ENCODE data around the gene DYNC1LI1.

The DYNC1LI1 gene

GRCh38 chr3:32492684-32493436 is 77.8 kb downstream of the DYNC1LI1 start:
- Histone ChIP-seq H3K4me1 (ENCODE audit: control insufficient read depth, insufficient read depth, low read length) (peaks cover 11% of the 10 kb centered on the region; the same call in 1 of the 2 replicates), H3K36me3 (ENCODE audit: control insufficient read depth, insufficient read depth, low read length) (0 out of 2 replicates have a peak, but pooled peaks cover under 1% of the 10 kb centered on the region), H3K4me3 (ENCODE audit: low read depth, low read length) (no peak overlapping the region), H3K27ac (ENCODE audit: low read depth, low read length) (no peak overlapping the region), H3K9ac (ENCODE audit: low read length) (no peak overlapping the region), H3K27me3 (ENCODE audit: control insufficient read depth, insufficient read depth, low read length) (no peaks in the 10 kb centered on the region), H3K9me3 (ENCODE audit: control insufficient read depth, insufficient read depth, low read depth, low read length) (no peaks in the 10 kb centered on the region)

GRCh38 chr3:32488474-32489008 is 82.1 kb downstream of the DYNC1LI1 start:
- Histone ChIP-seq H3K27ac (ENCODE audit: low read depth, low read length) (no peak overlapping the region), H3K4me1 (ENCODE audit: control insufficient read depth, insufficient read depth, low read length) (peaks cover 6% of the 10 kb centered on the region; the same call in 1 of the 2 replicates), H3K36me3 (ENCODE audit: control insufficient read depth, insufficient read depth, low read length) (peaks cover 26% of the 10 kb centered on the region), H3K9me3 (ENCODE audit: control insufficient read depth, insufficient read depth, low read depth, low read length) (no peaks in the 10 kb centered on the region), H3K9ac (ENCODE audit: low read length) (no peak overlapping the region), H3K4me3 (ENCODE audit: low read depth, low read length) (no peak overlapping the region), H3K27me3 (ENCODE audit: control insufficient read depth, insufficient read depth, low read length) (no peaks in the 10 kb centered on the region)

DNA sequence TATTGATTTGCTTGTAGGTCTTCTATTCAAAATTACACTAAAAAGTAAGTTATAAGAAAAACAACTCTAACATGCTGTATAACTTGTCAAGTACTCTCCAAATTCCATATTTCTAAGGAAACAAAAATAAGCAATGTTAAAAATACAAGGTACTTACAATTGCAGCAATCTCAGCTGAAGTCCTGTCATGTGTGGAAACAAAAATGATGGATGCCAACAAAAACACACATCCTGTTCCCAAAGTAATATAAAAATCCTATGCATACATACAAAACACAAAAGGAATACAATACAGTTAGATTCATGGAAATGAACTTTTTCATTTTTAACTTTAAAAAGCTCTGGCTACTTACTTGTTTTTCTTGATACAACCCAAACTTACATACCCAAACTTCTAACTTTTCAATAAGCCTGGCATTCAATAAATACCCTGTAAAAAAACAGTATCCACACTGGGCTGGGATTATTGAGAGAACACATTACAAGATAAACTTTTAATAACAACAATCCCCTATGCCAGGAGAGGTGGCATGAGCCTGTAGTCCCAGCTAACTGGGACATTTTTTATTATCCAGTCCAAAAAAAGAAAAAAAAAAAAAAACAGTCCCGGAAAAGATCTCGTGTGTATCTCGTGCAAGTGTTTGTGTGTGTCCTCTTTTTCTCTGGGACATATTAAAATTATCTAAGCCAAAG is 82.7 kb downstream of the DYNC1LI1 start:
- no peaks in the 10 kb centered on the region for H3K9me3 ChIP-seq (ENCODE audit: control insufficient read depth, insufficient read depth, low read depth, low read length)
- H3K27ac ChIP-seq (ENCODE audit: low read depth, low read length), result no peak overlapping the region
- H3K4me1 ChIP-seq (ENCODE audit: control insufficient read depth, insufficient read depth, low read length), result no peaks in the 10 kb centered on the region; the same call in 1 of the 2 replicates
- no peak overlapping the region for H3K9ac ChIP-seq (ENCODE audit: low read length)
- peaks cover 30% of the 10 kb centered on the region for H3K36me3 ChIP-seq (ENCODE audit: control insufficient read depth, insufficient read depth, low read length)
- no peaks in the 10 kb centered on the region for H3K27me3 ChIP-seq (ENCODE audit: control insufficient read depth, insufficient read depth, low read length)
- H3K4me3 ChIP-seq (ENCODE audit: low read depth, low read length), result no peak overlapping the region

GRCh38 chr3:32484436-32484835 is 86.2 kb downstream of the DYNC1LI1 start:
- Histone ChIP-seq H3K9me3 (ENCODE audit: control insufficient read depth, insufficient read depth, low read depth, low read length) (no peaks in the 10 kb centered on the region), H3K9ac (ENCODE audit: low read length) (no peak overlapping the region), H3K27me3 (ENCODE audit: control insufficient read depth, insufficient read depth, low read length) (no peaks in the 10 kb centered on the region), H3K4me1 (ENCODE audit: control insufficient read depth, insufficient read depth, low read length) (no peaks in the 10 kb centered on the region), H3K36me3 (ENCODE audit: control insufficient read depth, insufficient read depth, low read length) (peaks cover 45% of the 10 kb centered on the region), H3K4me3 (ENCODE audit: low read depth, low read length) (no peak overlapping the region), H3K27ac (ENCODE audit: low read depth, low read length) (no peak overlapping the region)

GRCh38 chr3:32483772-32484171 is 86.9 kb downstream of the DYNC1LI1 start:
- H3K9ac ChIP-seq (ENCODE audit: low read length), result no peak overlapping the region
- H3K27ac ChIP-seq (ENCODE audit: low read depth, low read length), result no peak overlapping the region
- no peak overlapping the region for H3K4me3 ChIP-seq (ENCODE audit: low read depth, low read length)
- no peaks in the 10 kb centered on the region for H3K4me1 ChIP-seq (ENCODE audit: control insufficient read depth, insufficient read depth, low read length)
- H3K36me3 ChIP-seq (ENCODE audit: control insufficient read depth, insufficient read depth, low read length), result peaks cover 47% of the 10 kb centered on the region
- H3K27me3 ChIP-seq (ENCODE audit: control insufficient read depth, insufficient read depth, low read length), result no peaks in the 10 kb centered on the region
- no peaks in the 10 kb centered on the region for H3K9me3 ChIP-seq (ENCODE audit: control insufficient read depth, insufficient read depth, low read depth, low read length)

GRCh38 chr3:32482693-32483092 is 88.0 kb downstream of the DYNC1LI1 start:
- no peak overlapping the region for H3K9ac ChIP-seq (ENCODE audit: low read length)
- no peaks in the 10 kb centered on the region for H3K4me1 ChIP-seq (ENCODE audit: control insufficient read depth, insufficient read depth, low read length)
- H3K36me3 ChIP-seq (ENCODE audit: control insufficient read depth, insufficient read depth, low read length), result peaks cover 45% of the 10 kb centered on the region
- no peak overlapping the region for H3K4me3 ChIP-seq (ENCODE audit: low read depth, low read length)
- no peaks in the 10 kb centered on the region for H3K9me3 ChIP-seq (ENCODE audit: control insufficient read depth, insufficient read depth, low read depth, low read length)
- no peak overlapping the region for H3K27ac ChIP-seq (ENCODE audit: low read depth, low read length)
- no peaks in the 10 kb centered on the region for H3K27me3 ChIP-seq (ENCODE audit: control insufficient read depth, insufficient read depth, low read length)

- H3K4me3 ChIP-seq (ENCODE audit: low read depth, low read length), result no peak overlapping the region
- H3K27me3 ChIP-seq (ENCODE audit: control insufficient read depth, insufficient read depth, low read length), result no peaks in the 10 kb centered on the region
- no peak overlapping the region for H3K27ac ChIP-seq (ENCODE audit: low read depth, low read length)
- H3K4me1 ChIP-seq (ENCODE audit: control insufficient read depth, insufficient read depth, low read length), result no peaks in the 10 kb centered on the region
- H3K36me3 ChIP-seq (ENCODE audit: control insufficient read depth, insufficient read depth, low read length), result peaks cover 38% of the 10 kb centered on the region
- H3K9ac ChIP-seq (ENCODE audit: low read length), result no peak overlapping the region
- no peaks in the 10 kb centered on the region for H3K9me3 ChIP-seq (ENCODE audit: control insufficient read depth, insufficient read depth, low read depth, low read length)
Measured at GRCh38 chr3:32481791-32482631, 88.6 kb downstream of the DYNC1LI1 start.

DNA sequence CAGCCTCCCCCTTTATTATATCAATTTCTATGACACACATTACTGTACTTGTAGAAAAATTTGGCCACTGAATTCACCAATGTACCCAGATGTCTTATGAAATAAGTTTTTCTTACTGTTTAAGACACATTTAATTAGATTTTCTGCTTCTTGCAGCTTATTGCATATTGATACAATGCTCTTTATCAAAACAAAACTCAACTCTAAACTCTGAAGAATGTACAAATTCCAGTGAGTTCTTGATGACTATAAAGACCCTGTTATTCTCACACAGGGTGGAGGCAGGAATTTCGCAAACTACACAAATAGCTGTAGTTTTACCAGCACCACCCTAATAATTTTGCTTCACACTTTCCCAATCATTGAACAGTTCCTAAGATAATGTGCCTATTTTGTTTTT is 90.1 kb downstream of the DYNC1LI1 start:
- no peak overlapping the region for H3K4me3 ChIP-seq (ENCODE audit: low read depth, low read length)
- no peaks in the 10 kb centered on the region for H3K27me3 ChIP-seq (ENCODE audit: control insufficient read depth, insufficient read depth, low read length)
- H3K4me1 ChIP-seq (ENCODE audit: control insufficient read depth, insufficient read depth, low read length), result no peaks in the 10 kb centered on the region
- H3K9me3 ChIP-seq (ENCODE audit: control insufficient read depth, insufficient read depth, low read depth, low read length), result no peaks in the 10 kb centered on the region
- H3K9ac ChIP-seq (ENCODE audit: low read length), result no peak overlapping the region
- H3K36me3 ChIP-seq (ENCODE audit: control insufficient read depth, insufficient read depth, low read length), result peaks cover 31% of the 10 kb centered on the region
- H3K27ac ChIP-seq (ENCODE audit: low read depth, low read length), result no peak overlapping the region
